ENCODE data around the gene ZNF48.
A peak's percentile ranks its signal among the peaks of the same experiment; 100 is the strongest.

Gene ZNF48

DNA sequence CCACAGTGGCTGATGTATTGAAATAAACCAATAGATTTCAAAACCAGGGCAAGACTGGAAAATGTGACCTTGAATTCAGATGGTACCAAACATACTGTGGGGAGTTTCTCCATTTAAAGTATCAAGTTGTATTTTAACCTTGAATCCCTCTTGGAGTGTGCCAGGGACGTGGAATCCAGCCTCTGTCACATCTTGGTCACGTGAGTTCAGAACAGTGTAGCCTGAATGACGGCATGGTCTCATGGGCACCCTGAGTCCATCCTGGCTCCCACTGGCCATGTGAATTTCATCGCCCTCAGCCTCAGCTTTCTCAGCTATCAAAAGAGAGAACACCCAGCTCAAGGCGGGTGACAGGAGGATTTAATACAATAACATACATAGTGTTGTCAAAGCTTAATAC is 18.9 kb downstream of the ZNF48 start:
- Histone ChIP-seq H3K4me1 (peaks cover 7% of the 10 kb centered on the region; the same call in 1 of the 2 replicates), H3K36me3 (peaks cover 10% of the 10 kb centered on the region), H3K9me3 (no peaks in the 10 kb centered on the region), H3K27me3 (no peaks in the 10 kb centered on the region), H3K4me3 (ENCODE audit: low read depth, low read length) (no peak overlapping the region)
- TF ChIP-seq CTCF (IDR thresholded peaks at IDR 0.05; ENCODE audit: low read depth, low read length) = no peak
- no peak for DNase-seq

- DNase-seq = no peak
- TF ChIP-seq CTCF (IDR thresholded peaks at IDR 0.05; ENCODE audit: low read depth, low read length) = no peak
- Histone ChIP-seq H3K36me3 (peaks cover 12% of the 10 kb centered on the region), H3K27me3 (no peaks in the 10 kb centered on the region), H3K4me3 (ENCODE audit: low read depth, low read length) (no peak overlapping the region), H3K9me3 (no peaks in the 10 kb centered on the region), H3K4me1 (peaks cover 3% of the 10 kb centered on the region; the same call in 1 of the 2 replicates)
These were observed 20.9 kb downstream of the ZNF48 start for GRCh38 chr16:30416047-30416603.

GRCh38 chr16:30416624-30417528 is 21.7 kb downstream of the ZNF48 start:
- TF ChIP-seq CTCF (IDR thresholded peaks at IDR 0.05; ENCODE audit: low read depth, low read length) = no peak
- Histone ChIP-seq H3K4me3 (ENCODE audit: low read depth, low read length) (peak overlapping the region; percentile 59), H3K9me3 (no peaks in the 10 kb centered on the region), H3K4me1 (peaks cover 3% of the 10 kb centered on the region; the same call in 1 of the 2 replicates), H3K36me3 (peaks cover 15% of the 10 kb centered on the region), H3K27me3 (no peaks in the 10 kb centered on the region)
- DNase-seq = no peak

GRCh38 chr16:30417529-30418349 is 22.5 kb downstream of the ZNF48 start:
- H3K4me1 ChIP-seq = peaks cover 3% of the 10 kb centered on the region; the same call in 1 of the 2 replicates
- H3K4me3 ChIP-seq (ENCODE audit: low read depth, low read length) = peak overlapping the region; percentile 59
- peaks cover 19% of the 10 kb centered on the region for H3K36me3 ChIP-seq
- peak; percentile 92 for DNase-seq
- no peaks in the 10 kb centered on the region for H3K27me3 ChIP-seq
- TF ChIP-seq CTCF (IDR thresholded peaks at IDR 0.05; ENCODE audit: low read depth, low read length) = peak; percentile 43
- no peaks in the 10 kb centered on the region for H3K9me3 ChIP-seq

- peaks cover 28% of the 10 kb centered on the region for H3K36me3 ChIP-seq
- no peak for DNase-seq
- H3K4me3 ChIP-seq (ENCODE audit: low read depth, low read length) = peak overlapping the region; percentile 59
- no peak for TF ChIP-seq CTCF (IDR thresholded peaks at IDR 0.05; ENCODE audit: low read depth, low read length)
- H3K9me3 ChIP-seq = no peaks in the 10 kb centered on the region
- H3K27me3 ChIP-seq = no peaks in the 10 kb centered on the region
- peaks cover 3% of the 10 kb centered on the region; the same call in 1 of the 2 replicates for H3K4me1 ChIP-seq
These were observed 23.3 kb downstream of the ZNF48 start for GRCh38 chr16:30418350-30419181.
